T-helper 9 cell (primary cell): ENCODE data around the gene PDE2A.

Source experiments
- DNase-seq: peaks from one replicate; pipeline ENCODE4 v3.0.0-alpha.2; 2020

The PDE2A gene

DNA sequence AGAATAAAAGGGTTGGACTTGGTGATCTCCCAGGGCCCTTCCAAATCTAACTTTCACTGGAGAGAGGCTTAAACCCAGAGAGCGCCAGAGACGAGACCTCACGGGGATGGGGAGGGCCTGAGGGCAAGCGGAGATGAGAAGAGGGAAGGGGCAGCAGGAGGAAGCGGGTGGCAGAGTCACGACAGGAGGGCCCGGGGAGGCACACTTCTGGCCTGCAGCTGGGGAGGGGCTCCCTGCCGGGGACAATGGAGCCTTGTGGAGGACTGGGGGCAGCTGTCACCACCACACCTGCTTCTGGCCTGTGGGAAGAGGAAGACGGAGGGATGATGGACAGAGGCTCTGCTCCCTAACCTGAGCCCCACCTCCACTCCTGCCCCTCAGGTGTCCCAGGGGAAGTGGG lies 40.2 kb downstream of the PDE2A start:
- DNase-seq: no peak

DNA sequence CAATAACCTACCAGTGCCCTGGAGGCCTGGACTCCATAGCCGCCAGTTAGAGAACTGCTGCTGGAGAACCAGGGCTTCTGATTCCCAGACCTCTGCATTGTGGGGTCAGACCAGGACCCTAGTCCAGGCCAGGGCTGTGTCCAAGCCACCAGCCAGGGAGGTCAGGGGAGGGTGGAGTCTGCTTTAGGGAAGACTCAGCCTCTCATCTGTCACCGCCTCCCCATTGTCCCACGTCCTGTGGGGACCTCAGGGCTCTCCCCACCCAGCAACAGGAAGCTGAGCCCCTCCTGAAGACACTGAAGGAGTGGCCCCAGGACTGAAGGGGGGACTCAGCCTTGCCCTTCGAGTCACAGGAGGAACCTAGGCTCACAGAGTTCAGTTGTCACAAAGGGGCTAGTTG lies 41.2 kb downstream of the PDE2A start:
- DNase-seq: no peak

DNA sequence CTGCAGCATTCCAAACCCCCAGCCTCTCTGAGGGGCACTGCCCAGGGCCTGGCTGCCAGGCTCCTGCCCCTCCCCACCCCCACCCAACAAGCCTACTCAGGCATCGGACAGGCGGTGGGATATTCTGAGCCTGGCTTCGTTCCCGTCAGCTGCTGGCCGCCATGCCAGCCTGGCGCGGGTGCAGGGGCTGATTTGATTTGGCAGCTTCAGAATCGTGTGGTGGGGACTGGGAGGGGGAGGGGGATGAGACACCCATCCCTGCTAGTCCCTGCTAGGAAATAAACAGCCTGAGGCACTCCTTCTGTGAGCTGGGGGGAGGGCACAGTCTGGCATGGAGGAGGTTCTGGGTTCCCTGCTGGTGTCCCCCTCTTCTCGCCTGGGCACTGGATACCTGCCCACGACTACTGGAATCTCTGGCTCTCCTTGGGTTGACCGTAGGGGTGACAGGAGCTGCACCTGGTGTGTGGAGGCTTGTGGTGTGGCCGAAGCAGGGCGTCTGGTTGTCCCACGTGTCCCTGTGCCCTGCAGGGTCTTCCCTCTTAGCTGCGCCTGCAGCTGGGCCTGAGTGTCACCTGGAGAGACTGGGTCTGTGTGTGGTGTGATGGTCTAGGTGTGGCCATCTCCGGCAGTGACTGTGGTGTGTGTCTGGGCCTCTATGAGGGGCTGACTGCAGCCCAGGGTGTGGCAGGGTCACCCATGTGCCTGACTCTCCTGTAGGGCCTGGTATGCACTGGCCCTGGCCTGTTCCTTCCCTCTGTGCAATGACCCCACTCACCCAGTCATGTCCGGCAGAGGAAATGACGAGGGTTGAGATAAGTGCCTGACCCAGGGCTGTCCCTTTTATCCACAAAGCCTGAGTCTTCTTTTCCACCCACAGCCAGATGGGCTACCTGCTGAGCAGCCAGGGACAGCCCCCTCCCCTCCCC lies 42.2 kb downstream of the PDE2A start:
- DNase-seq: no peak

DNA sequence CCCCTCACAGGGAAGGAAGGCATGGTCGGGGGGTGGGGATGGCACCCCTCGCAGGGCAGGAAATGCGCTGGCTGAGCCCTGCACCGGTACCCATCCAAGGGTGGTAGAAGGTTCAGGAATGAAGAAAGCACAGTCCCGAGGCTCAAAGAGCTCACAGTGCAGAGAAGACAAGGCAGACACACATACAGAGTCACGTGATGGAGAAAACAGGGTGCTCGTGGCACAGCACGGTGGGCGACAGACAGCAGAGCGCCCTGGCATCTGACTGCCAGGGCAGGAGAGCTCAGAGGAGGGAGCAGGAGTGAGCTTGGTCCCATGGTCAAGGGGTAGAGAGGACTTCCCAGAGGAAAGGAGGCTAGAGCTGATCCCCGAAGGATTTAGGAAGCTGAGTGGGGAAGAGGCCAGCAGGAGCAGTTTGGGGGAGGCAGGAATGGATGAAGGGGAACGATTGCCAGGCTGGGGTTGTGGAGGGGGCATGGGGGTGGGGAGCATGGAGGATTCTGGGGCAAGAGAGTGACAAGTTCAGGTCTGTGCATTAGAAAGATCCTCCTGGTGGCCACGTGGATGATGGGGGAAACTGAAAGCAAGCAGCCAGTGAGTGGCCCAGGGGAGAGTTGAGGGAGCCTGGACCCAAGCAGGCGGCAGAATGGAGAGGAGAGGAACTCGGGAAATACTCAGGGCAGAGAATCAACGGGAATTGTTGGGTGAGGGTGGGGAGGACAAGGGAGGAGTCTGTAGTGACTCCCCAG lies 43.9 kb downstream of the PDE2A start:
- no peak for DNase-seq

DNA sequence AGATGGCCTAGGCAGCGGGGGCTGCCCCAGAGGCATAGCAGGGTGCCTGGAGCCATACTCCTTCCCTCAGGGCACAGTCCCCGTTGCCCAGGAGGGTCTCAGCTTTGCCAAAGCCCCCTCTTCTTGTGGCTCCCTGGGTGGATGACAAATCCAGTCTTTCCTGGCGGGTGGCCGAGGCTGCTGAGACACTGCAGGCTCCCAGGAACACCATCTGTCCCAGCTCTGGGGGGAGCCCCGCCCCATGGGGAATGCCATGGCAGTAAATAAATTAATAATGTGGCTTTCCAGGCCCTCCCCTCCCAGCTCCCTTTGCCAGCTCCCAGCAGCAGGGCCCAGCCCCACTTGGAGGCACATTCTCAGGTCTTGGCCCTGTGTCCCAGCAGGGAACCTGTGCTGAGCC lies 45.0 kb downstream of the PDE2A start:
- no peak for DNase-seq

DNA sequence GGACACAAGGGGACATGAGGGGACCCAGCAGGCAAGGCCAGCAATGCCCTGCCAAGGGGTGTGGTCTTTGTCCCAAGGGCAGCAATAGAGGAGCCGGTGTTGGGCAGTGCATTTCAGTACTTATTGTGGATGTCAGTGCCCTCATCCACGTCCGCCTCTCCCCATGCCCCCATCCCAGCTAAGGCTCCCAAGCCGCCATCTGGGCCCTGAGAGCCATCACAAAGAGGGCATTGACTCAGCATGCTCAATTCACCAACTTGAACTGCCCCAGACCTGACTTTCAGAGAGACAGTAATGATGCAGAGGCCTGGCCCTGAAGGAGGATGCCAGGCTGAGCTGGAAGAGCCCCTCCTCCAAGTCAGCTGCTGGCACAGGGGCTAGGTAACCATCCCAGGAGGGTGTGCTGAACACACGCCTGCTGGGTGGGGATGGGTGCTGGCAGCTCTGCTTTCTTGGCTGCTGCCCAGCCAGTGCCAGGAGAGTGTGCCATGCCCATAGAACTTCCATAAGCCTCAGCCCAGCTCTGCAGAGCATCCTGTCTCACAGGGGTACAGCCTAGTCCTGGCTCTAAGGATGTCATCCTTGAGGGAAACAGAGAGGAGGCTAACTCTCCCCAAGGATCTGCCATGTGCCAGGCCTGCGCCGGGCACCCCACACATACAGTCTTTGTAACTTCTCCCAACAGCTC lies 46.5 kb downstream of the PDE2A start:
- DNase-seq: no peak

DNA sequence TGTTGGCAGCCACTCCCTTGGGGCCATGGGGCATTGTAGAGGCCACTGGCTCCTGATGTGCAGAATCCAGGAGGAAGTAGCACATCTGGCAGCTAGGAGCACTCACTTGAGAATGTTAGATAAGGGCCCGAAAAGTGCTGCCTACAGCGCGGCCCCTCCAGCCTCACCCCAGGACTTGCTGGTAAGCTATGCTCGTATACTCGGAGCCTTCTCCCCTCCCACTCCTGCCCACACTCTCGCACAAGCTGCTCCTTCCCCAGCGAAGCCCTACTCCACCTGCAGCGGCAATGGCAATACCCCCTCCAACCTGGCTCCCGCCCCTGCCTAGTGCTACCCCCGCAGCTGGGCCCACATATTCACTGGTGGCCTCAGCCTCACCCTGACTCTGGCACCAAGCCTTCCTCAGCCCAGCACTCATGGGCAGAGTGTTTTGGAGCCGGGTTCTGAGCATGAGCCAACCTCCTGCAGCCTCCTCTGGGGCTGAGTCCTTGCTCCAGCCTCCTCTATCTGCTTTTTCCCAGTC lies 47.7 kb downstream of the PDE2A start:
- DNase-seq: no peak

DNA sequence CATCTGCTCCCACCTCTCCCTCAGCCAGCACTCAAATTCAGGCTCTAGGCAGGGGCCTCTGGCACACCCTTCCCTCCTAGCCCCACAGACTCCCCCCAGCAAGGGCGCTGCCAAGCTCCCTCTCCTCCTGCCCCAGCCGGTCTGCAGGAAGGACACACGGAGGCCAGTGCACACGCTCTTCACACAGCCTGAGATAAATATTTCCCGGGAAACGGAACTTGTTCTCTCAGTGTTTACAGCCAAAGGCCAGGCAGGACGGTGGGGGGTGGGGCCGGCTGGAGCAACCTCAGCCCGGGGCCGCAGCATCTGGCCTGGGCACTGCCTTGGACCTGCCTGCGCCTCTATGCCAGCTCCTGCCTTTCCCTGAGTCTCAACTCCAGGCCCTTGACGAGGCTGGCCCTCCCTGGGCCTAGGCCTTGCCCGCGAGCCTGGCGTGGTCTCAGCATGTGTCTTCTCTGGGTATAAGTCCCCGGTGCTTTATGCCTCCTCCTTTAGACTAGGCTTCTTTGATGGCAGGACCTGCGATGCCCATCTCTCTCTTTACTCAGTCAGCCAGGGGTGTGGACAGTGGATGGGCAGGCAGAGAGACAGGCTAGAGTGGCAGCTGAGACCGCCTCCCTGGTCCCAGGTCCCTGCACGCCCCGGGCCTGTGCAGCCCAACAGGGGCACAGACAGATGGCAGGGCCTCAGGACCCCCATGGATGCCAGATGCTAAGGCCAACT lies 48.4 kb downstream of the PDE2A start:
- DNase-seq: no peak

DNA sequence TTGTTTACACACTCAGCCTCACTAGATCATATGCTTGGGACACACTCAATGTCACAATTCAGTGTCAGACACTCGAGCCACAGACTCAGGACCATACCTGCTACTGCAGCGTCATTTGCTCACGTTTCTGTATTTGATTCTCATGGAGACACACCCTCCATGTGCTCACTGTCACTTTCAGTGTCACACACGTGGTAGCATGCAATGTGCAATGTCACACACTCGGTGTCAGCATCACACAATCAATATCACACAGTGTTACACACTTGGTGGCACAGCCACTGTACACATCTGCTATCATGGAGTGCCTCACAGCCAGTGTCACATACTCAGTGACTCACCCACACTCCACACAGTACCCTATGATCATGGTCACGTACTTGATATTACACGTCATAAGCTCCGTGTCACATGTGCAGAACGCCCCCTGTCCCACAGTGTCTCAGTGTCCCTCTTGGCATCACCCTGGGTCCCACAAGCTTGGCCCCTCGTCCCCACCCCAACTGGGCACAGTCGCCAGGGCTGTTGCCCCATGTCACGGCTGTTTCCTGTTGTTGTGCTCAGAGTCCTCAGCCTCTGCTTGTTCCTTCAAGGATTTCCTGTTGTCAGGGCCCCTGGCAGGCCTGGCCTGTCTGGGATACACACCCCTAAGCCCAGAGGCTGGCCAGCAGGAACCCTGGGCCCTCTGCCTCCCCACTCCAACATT lies 49.6 kb downstream of the PDE2A start:
- no peak for DNase-seq

DNA sequence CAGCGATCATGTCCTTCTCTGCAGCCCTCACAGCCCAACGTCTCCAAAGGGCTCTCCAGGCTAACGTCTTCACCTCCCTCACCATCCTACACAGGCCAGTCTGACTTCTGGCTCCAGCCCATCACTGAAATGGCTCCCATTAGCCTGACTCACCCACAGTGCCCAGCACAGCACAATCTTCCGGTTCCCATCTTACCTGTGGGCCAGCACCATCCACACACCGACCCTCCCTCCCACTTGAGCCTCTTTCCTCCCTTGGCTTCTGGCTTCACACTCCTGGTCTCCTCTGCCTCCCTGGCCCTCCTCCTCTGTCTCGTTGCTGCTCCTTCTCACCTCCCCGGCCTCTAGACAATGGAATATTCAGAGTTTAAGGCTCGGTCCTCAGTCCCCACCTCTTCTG lies 51.2 kb downstream of the PDE2A start:
- no peak for DNase-seq

DNA sequence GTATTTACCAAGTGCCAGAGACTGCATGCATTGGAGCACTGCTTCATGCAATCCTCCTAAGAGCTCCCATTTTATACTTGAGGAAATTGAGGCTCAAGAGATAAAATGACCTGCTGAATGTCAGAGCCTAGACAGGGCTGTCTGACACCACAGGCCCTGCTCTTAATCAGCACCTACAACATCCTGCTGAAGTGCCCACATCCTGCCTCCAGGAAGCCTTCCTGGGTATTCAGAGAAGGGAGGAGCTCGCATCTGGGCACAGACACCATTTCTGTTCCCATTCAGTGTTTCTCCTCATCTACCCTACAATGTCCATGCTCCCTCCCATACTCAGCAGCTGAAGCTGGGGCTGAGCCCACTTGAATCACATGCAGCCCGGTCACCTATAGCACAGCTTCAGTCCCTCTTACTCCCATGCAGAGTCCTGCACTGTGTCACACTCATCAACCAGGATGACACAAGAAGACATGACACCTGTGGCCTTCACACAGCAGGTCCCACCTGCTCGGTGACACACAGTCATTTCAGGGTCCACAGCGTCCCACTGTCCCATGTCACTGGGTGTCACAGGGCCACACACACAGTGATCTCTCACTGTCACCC lies 53.1 kb downstream of the PDE2A start:
- no peak for DNase-seq

DNA sequence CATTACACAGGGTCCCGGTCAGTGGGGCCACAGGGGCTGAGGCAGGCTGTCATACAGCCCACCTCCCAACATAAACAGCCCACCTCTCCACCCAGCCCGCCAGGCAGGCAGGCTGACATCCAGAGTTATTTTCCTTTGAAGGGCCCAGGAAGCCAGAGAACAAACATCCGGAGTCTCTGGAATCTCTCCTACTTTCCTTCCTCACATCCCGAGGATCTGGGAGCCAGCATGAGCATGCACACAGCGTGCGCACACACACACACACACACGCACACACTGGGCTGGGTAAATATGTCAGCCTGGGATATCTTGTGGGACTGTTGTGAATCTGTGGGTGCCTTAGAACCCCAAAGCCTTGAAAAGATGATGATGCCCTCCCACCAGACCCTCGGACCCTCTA lies 55.4 kb downstream of the PDE2A start:
- no peak for DNase-seq

DNA sequence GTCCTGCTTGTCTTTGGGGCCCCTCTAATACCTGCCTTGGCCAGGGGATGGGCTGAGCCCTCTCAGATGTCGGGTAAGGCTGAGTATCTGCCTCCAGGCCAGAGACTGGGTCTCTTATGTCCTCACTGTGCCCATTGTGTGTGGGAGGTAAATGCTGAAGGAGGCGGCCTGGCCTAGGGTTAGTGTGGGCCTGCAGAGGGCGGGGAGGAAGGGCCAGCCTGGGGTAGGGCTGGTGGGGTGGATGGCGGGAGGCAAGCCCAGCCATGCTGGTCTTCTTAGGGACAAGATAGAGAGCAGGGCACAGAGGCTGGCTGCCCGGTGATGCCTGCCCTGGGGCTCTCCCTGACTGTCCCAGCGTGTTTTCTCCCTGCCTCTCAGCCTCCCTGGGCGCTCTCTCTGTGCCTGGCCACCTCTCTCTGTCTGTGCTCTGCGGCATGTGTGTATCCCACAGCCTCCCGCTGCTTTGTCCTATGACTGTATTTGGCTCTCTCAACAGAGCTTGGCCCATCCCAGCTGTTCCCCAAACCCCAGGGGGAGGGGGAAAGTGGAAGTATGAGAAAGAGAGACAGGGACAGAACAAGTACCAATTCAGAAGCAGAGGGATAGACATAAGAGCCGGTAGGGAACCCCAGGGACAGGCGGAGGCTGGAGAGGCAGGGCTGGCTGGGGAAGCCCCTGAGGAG lies 57.0 kb downstream of the PDE2A start:
- no peak for DNase-seq

DNA sequence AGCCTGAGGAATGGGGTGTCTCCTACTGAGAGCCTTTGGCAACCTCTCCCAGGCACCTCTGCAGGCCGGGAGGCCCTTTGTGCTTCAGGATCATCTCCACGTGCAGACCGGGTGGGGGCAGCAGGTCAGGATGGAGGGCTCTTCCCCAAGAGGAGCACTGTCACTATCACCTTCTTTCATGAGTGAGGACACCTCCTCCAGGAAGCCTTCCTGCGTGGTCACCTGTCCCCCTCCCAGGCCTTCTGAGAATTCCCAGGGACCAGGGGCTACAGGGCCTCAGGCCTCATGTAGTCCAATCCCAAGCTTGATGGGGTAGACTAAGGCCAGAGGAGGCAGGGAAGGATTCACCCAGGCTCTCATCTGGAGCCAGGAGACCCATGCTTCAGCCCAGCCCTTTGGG lies 57.6 kb downstream of the PDE2A start:
- no peak for DNase-seq

DNA sequence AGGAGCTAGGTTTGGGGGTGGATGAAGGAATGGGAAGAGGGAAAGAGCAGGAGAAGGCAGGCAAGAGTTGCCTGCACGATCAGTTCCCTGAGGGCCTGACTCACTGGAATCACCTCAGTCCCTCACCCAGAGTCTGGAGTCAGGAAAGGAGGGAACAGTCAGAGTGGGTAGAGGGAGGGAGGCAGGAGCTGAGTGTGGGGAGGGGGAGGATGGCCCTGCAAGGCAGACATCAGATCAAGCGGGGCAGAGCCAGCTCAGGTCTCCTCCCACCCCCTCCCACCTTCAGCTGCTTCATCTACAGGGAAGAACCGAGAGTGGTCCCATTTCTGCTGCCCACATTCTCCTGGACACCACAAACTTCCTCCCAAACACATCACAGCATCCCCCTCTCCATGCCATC lies 58.9 kb downstream of the PDE2A start:
- no peak for DNase-seq

DNA sequence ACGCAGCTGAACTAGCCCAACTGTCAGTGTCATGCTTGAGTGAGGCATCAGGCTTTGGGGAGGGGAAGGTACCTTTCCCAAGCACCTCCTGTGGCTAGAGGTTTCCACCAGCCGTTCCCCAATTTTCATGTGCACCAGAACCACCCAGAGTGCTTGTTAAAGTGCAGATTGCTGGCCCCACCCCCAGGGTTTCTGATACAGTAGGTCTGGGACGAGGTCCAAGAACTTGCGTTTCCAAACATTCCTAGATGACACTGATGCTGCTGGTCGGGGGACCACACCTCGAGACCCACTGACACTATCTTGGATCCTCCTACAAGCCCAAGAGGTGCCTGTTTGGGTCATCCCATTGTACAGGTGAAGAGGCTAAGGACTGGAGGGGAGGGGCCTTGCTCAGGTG lies 59.8 kb downstream of the PDE2A start:
- no peak for DNase-seq

DNA sequence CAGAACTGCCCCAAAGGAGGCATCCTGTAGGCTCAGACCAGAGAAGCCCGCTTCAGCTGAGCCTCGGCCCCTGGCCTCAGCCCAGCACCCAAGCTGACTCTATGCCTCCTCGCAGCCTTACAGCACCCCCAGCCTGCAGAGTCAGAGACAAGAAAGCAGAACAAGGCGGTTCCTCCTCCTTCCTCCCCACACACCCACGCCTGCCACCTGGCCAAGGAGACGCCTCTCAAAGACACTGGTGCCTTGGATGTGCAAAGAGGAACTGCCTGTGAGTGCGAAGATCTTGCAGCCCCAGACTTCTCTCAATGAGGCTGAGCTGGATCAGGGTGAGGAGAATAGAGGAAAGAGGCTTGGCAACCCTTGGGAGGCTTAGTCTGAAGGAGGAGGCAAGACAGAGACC lies 60.2 kb downstream of the PDE2A start:
- DNase-seq: no peak

DNA sequence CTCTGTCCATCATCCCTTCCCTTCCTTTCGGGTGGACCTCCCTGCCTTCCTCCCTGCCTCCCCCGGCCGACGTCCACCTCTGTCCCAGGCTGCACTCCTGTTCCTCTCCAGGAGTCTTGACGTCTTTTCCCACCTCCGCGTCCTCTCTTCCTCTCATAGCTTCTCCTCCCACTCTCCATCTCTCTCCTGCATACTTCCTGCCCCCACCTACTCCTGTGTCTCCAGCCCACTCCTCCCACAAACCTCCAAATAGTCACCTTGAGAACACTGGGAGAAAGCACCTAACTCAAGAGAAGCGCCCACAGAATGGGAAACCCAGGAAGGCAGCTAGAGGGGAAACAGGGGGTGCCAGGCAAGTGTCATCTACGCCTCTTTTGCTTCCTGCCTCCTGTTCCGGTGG lies 60.8 kb downstream of the PDE2A start:
- DNase-seq: no peak

DNA sequence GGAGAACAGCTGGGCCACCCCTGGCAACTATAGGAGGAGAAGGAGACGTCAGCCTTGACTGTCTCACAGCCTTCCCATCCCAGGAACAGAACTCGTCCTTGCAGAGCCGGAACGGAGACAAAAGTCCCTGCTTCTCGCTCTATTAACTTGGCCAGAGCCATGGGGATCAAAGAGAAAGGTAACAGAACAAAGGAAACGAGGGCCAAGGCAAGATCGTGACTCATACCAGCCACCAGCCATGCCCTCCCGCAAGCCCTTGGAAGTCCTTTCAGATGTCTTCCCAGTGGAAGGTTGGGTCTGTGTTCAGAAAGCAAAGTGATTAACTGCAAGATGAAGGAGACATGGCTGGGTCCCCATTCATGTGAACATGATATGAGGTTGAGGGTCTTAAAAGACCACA lies 64.7 kb downstream of the PDE2A start:
- DNase-seq: no peak

DNA sequence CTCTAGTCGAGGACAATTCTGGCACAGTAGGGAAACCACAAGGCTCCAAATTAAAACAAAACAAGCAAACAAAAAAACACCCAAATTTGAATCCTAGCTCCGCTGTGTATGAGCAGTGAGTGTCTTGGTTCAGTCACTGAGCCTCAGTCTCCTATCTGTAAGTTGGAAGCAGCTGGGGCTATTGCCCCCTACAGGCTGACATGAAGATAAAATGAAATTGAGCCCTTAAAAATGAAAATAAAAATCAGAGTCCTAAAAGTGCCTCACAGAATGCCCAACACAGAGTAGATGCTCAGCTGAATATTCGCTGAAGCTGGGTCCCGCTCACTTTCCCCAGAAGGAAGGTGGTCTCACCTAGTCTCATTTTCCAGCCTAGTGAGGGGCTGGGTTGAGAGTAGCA lies 65.2 kb downstream of the PDE2A start:
- DNase-seq: no peak

DNA sequence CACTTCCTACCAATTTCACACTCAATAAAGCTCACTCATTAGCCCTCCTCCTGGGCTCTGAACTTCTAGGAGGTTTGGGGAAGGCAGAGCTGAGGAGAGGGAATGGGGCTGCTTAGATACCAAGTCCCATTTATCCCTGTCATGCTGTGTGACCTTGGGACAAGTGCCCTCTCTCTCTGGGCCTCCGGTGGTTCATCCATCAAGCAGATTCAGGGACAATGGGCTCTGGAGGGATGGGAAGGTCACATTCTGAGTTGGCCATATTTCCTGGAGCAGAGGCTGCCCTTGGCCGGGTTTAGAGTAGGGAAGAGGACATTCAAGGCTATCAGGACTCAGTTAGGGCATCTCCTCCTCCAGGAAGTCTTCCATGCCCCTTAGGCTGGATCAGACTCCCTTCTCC lies 66.7 kb downstream of the PDE2A start:
- DNase-seq: no peak
